ENCODE measurements around the gene TNFRSF13B. TPM values are rescaled to one million over a fixed set of nuclear protein-coding genes. Genes with fewer than 3 reads are reported as not detected.

TNFRSF13B gene
- total RNA-seq, 1 donor from 2014 or later = not detected

- intact Hi-C loops (cut with DNase I) = no loop called here
- no peak for DNase-seq (ENCODE audit: low spot score in 2 of 2)
- TF ChIP-seq, protein P1, sequence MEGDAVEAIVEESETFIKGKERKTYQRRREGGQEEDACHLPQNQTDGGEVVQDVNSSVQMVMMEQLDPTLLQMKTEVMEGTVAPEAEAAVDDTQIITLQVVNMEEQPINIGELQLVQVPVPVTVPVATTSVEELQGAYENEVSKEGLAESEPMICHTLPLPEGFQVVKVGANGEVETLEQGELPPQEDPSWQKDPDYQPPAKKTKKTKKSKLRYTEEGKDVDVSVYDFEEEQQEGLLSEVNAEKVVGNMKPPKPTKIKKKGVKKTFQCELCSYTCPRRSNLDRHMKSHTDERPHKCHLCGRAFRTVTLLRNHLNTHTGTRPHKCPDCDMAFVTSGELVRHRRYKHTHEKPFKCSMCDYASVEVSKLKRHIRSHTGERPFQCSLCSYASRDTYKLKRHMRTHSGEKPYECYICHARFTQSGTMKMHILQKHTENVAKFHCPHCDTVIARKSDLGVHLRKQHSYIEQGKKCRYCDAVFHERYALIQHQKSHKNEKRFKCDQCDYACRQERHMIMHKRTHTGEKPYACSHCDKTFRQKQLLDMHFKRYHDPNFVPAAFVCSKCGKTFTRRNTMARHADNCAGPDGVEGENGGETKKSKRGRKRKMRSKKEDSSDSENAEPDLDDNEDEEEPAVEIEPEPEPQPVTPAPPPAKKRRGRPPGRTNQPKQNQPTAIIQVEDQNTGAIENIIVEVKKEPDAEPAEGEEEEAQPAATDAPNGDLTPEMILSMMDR (IDR thresholded peaks at IDR 0.05) = no peak
- Histone ChIP-seq H3K27me3 (no peaks in the 10 kb centered on the region), H3K9me3 (no peaks in the 10 kb centered on the region), H3K36me3 (no peaks in the 10 kb centered on the region), H3K4me1 (no peaks in the 10 kb centered on the region), H3K4me3 (no peak overlapping the region), H3K27ac (no peak overlapping the region)
Measured at GRCh38 chr17:16930571-16931317, 41.2 kb downstream of the TNFRSF13B start.

DNA sequence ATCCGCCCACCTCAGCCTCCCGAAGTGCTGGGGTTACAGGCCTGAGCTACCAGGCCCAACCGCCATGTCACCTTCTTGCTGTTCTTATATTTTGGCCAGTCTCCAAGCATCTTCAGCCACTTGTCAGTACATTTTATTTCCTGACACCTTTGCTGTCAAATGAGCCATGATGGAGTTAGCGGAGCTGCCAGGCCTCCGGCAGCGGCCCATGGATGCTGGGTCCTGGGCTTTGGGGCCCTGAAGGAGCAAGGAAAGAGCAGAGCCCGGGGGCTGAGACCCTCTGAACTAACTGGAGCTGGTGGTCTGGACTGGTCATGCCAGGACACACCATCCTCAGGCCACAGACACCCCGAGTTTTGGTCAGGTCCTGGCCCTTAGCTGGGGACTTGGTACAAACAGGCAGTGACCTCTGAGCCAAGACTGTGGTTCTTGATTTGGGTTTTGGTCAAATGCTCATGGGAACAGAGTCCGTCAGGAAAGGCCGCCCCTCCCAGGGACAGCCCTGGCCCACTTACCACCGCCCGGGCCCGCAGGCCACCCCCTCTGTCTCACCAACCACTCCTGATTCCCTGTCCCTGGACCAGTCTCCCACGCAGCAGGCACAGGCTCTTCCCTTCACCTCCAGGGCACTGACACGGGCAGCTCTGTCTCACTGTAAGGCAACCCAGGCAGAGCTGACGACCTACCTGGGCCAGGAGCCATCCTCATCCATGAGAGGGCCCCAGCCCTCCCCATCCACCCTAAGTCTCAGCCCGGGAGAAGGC, 42.0 kb downstream of the TNFRSF13B start:
- H3K36me3 ChIP-seq = no peaks in the 10 kb centered on the region
- no peaks in the 10 kb centered on the region for H3K9me3 ChIP-seq
- no peak for DNase-seq (ENCODE audit: low spot score in 2 of 2)
- no peaks in the 10 kb centered on the region for H3K27me3 ChIP-seq
- no peak overlapping the region for H3K27ac ChIP-seq
- intact Hi-C loops (cut with DNase I) = no loop called here
- no peaks in the 10 kb centered on the region for H3K4me1 ChIP-seq
- TF ChIP-seq, protein P1 (IDR thresholded peaks at IDR 0.05) = no peak
- H3K4me3 ChIP-seq = no peak overlapping the region

DNA sequence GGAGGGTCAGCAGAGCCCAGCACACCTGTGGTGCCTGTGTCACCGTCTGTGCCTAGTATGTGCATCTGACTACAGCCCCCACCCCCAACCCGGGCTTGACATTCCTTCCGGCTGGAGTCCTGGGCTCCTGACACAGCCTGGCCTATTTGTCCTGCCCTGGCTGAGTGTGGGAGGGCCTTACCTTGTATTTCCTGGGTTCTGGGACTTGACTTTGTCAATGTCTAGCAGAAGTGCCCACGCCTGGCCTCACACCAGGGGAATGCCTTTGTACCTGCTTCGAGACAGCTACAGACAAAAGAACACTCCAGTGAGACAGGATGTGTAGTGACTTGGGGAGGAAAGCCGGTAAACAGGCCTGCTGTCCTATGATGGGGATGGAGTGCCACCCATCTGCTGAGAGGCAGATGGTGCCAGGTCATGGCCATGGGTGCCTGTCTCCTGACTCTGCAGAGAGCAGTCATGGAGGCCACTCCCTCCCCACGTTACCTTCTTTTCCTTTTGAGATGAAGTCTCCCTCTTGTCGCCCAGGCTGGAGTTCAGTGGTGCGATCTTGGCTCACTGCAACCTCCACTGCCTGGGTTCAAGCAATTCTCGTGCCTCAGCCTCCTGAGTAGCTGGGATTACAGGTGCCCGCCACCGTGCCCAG, 42.8 kb downstream of the TNFRSF13B start:
- TF ChIP-seq, protein P1 (IDR thresholded peaks at IDR 0.05) = no peak
- Histone ChIP-seq H3K4me1 (no peaks in the 10 kb centered on the region), H3K36me3 (no peaks in the 10 kb centered on the region), H3K27me3 (no peaks in the 10 kb centered on the region), H3K9me3 (no peaks in the 10 kb centered on the region), H3K27ac (no peak overlapping the region), H3K4me3 (no peak overlapping the region)
- intact Hi-C loops (cut with DNase I) = no loop called here
- DNase-seq (ENCODE audit: low spot score in 2 of 2) = no peak

DNA sequence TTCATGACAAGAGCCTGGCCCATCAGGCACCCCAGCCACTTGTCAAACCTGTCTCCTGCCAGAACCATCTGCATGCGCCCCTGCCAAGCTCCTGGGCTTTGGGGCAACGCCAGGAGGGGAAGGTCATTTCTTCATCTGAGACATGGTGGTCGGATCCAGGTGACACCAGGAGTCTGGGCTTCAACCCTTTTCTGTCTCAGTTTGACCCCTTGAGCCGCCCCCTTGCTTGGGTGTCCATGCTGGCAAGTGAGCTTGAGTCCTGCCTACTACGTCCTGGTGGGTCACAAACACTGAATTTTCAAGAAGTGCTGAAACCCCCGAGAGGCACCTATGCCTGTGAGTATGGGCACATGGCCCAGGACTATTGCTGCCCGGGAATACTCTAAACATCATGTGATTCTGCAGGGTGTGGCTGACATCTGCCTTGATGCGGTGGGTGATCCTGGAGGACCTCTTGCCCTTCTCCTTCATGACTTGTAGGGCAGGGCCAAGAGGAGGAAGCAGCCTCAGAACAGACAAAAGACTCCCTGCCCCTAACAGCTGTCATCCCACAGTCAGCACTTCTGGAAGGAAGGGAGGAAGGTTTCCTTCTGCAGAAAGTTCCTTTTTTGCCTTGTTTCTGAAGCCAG, 43.4 kb downstream of the TNFRSF13B start:
- intact Hi-C loops (cut with DNase I) = no loop called here
- TF ChIP-seq, protein P1 (IDR thresholded peaks at IDR 0.05) = no peak
- Histone ChIP-seq H3K36me3 (no peaks in the 10 kb centered on the region), H3K4me3 (no peak overlapping the region), H3K27ac (no peak overlapping the region), H3K4me1 (no peaks in the 10 kb centered on the region), H3K9me3 (no peaks in the 10 kb centered on the region), H3K27me3 (no peaks in the 10 kb centered on the region)
- DNase-seq (ENCODE audit: low spot score in 2 of 2) = no peak

GRCh38 chr17:16927641-16928321, 44.1 kb downstream of the TNFRSF13B start:
- peak in 1 of 2 donors; percentile 54 for DNase-seq (ENCODE audit: low spot score in 2 of 2)
- TF ChIP-seq, protein P1 (IDR thresholded peaks at IDR 0.05) = no peak
- H3K4me1 ChIP-seq = no peaks in the 10 kb centered on the region
- no peaks in the 10 kb centered on the region for H3K36me3 ChIP-seq
- H3K27me3 ChIP-seq = no peaks in the 10 kb centered on the region
- H3K27ac ChIP-seq = no peak overlapping the region
- intact Hi-C loops (cut with DNase I) = no loop called here
- no peaks in the 10 kb centered on the region for H3K9me3 ChIP-seq
- no peak overlapping the region for H3K4me3 ChIP-seq
